HEK293T (cell line): ENCODE data around the gene PRXL2C.

Source experiments
- ELF4 ChIP-seq: fragments of 450-650 bp; IDR thresholded peaks from 2 replicates; pipeline ENCODE4 v1.6.1; 2017; ENCODE audit warnings: antibody characterized with exemption
- HDGF ChIP-seq: fragments of 450-650 bp; IDR thresholded peaks from 2 replicates; pipeline ENCODE4 v1.6.1; 2017; ENCODE audit warnings: antibody characterized with exemption, borderline replicate concordance
- LEF1 ChIP-seq: fragments of 450-650 bp; IDR thresholded peaks from 2 replicates; pipeline ENCODE4 v1.6.1; 2017; ENCODE audit warnings: mild to moderate bottlenecking, borderline replicate concordance

GRCh38 chr9:96620832-96621269 is 34.3 kb downstream of the PRXL2C start:
- TF ChIP-seq LEF1 (no peak), ELF4 (no peak), HDGF (no peak)
